H1 (cell line): Measurements from ENCODE around the gene MATR3. TPM values are rescaled to one million over a fixed set of nuclear protein-coding genes. Genes with fewer than 3 reads are reported as not detected.

ENCODE experiments used
- CTCF ChIA-PET: fragments of 300-600 bp; sonication (Branson Sonifier 250); formaldehyde crosslinking; loops from one replicate; lab custom pipeline; 2021; ENCODE audit not compliant: partially characterized antibody; lab: Charles Lee
- POLR2A ChIA-PET: fragments of 300-600 bp; sonication (Branson Sonifier 250); formaldehyde crosslinking; loops from one replicate; lab custom pipeline; 2021; ENCODE audit warnings: inconsistent platforms; ENCODE audit not compliant: partially characterized antibody; lab: Charles Lee
- DNase-seq, 2 experiments: peaks; one replicate each; pipeline versions ENCODE4 v3.0.0 to v3.0.0-alpha.2; 2010 to 2022; ENCODE audit warnings: low spot score in 2 of 2, low read depth in 1 of 2, mixed read lengths in 1 of 2
- FAIRE-seq: peaks from 2 replicates; lab custom pipeline; 2011; peaks lifted over from hg19 to GRCh38; lab: Jason Lieb, UNC
- H2AFZ ChIP-seq: 2 replicates; pipeline ENCODE4 v1.8.1; 2012; ENCODE audit warnings: low read length, inconsistent platforms
- H2AK5ac ChIP-seq: 2 replicates; pipeline ENCODE4 v1.6.1; 2013; ENCODE audit warnings: low read depth, low read length
- H2BK120ac ChIP-seq: replicated peaks from 2 replicates; pipeline ENCODE3; 2013; ENCODE audit warnings: low read depth, low read length, inconsistent platforms
- H2BK12ac ChIP-seq: 2 replicates; pipeline ENCODE4 v1.6.1; 2013; ENCODE audit warnings: low read depth, low read length
- H2BK15ac ChIP-seq: 2 replicates; pipeline ENCODE4 v1.6.1; 2013; ENCODE audit warnings: low read length
- H2BK20ac ChIP-seq: 2 replicates; pipeline ENCODE4 v1.6.1; 2013; ENCODE audit warnings: low read length
- H2BK5ac ChIP-seq: 2 replicates; pipeline ENCODE4 v1.6.1; 2013; ENCODE audit warnings: low read depth, low read length
- H3K14ac ChIP-seq: 2 replicates; pipeline ENCODE4 v1.6.1; 2013; ENCODE audit warnings: inconsistent platforms; ENCODE audit not compliant: insufficient read length
- H3K18ac ChIP-seq: 2 replicates; pipeline ENCODE4 v1.6.1; 2013; ENCODE audit warnings: low read length; ENCODE audit errors: extremely low read depth
- H3K23ac ChIP-seq: 2 replicates; pipeline ENCODE4 v1.6.1; 2013; ENCODE audit warnings: inconsistent platforms; ENCODE audit not compliant: insufficient read length
- H3K23me2 ChIP-seq: 2 replicates; pipeline ENCODE4 v1.6.1; 2013; ENCODE audit warnings: low read depth, low read length
- H3K27ac ChIP-seq: 2 replicates; pipeline ENCODE4 v1.6.1; 2011; ENCODE audit warnings: low read depth, low read length, inconsistent platforms
- H3K27me3 ChIP-seq, 4 experiments: replicated peaks in 1 of 4; 1 replicate in 1 of 4; 2 replicates in 3 of 4; pipeline versions ENCODE4 v1.6.1 to v1.8.1; 2011 to 2013; ENCODE audit warnings: low read length in 3 of 4, mild to moderate bottlenecking in 3 of 4, inconsistent platforms in 2 of 4, mixed read lengths in 2 of 4, moderate library complexity in 1 of 4; ENCODE audit not compliant: control insufficient read depth in 3 of 4, insufficient read depth in 3 of 4; ENCODE audit errors: extremely low read depth in 1 of 4
- H3K36me3 ChIP-seq, 4 experiments: 2 replicates each; pipeline versions ENCODE4 v1.6.1 to v1.8.1; 2011 to 2013; ENCODE audit warnings: mild to moderate bottlenecking in 4 of 4, low read length in 3 of 4, moderate library complexity in 2 of 4, control low read depth in 1 of 4, inconsistent platforms in 1 of 4; ENCODE audit not compliant: insufficient read depth in 4 of 4, control insufficient read depth in 2 of 4
- H3K4ac ChIP-seq: replicated peaks from 2 replicates; pipeline ENCODE3; 2013; ENCODE audit warnings: low read length, low read depth, mixed read lengths, inconsistent platforms; ENCODE audit not compliant: insufficient read length
- H3K4me1 ChIP-seq, 4 experiments: replicated peaks in 1 of 4; 1 replicate in 1 of 4; 2 replicates in 3 of 4; pipeline versions ENCODE4 v1.6.1 to v1.8.1; 2011 to 2013; ENCODE audit warnings: low read length in 3 of 4, inconsistent platforms in 2 of 4, mixed read lengths in 1 of 4; ENCODE audit not compliant: insufficient read depth in 4 of 4, control insufficient read depth in 3 of 4
- H3K4me2 ChIP-seq, 2 experiments: 2 replicates each; pipeline versions ENCODE4 v1.6.1 to v1.8.1; 2011 to 2013; ENCODE audit warnings: low read depth in 2 of 2, low read length in 2 of 2, control low read depth in 1 of 2, inconsistent platforms in 1 of 2, mild to moderate bottlenecking in 1 of 2; ENCODE audit not compliant: insufficient read depth in 1 of 2
- H3K4me3 ChIP-seq, 4 experiments: fragments of 200-600, 300-600 bp in 1 of 4; sonication (generic), shearing (Covaris generic), sonication (Bioruptor Twin) in 1 of 4; 2 replicates each; pipeline versions ENCODE4 v1.5.1 to v1.8.1; 2011 to 2016; ENCODE audit warnings: low read length in 4 of 4, low read depth in 3 of 4, control low read depth in 2 of 4, inconsistent platforms in 2 of 4, mild to moderate bottlenecking in 2 of 4, mixed read lengths in 1 of 4, moderate library complexity in 1 of 4; ENCODE audit not compliant: insufficient read depth in 2 of 4; ENCODE audit errors: extremely low read depth in 1 of 4
- H3K56ac ChIP-seq: replicated peaks from 2 replicates; pipeline ENCODE3; 2013; ENCODE audit warnings: low read depth, mild to moderate bottlenecking, mixed read lengths, low read length, inconsistent platforms; ENCODE audit not compliant: insufficient read length
- H3K79me1 ChIP-seq: 2 replicates; pipeline ENCODE4 v1.6.1; 2013; ENCODE audit warnings: low read depth, low read length, control low read depth
- H3K79me2 ChIP-seq, 2 experiments: 2 replicates each; pipeline versions ENCODE4 v1.6.1 to v1.8.1; 2012 to 2013; ENCODE audit warnings: low read length in 2 of 2, mild to moderate bottlenecking in 2 of 2, inconsistent platforms in 1 of 2; ENCODE audit not compliant: insufficient read depth in 2 of 2, control insufficient read depth in 1 of 2
- H3K9ac ChIP-seq, 4 experiments: replicated peaks in 1 of 4; 1 replicate in 1 of 4; 2 replicates in 3 of 4; pipeline versions ENCODE4 v1.6.1 to v1.8.1; 2011 to 2013; ENCODE audit warnings: low read depth in 3 of 4, low read length in 3 of 4, control low read depth in 2 of 4, mild to moderate bottlenecking in 2 of 4, moderate library complexity in 2 of 4, inconsistent platforms in 1 of 4; ENCODE audit errors: extremely low read depth in 1 of 4
- H3K9me3 ChIP-seq, 2 experiments: 2 replicates each; pipeline versions ENCODE4 v1.6.1 to v1.8.1; 2012 to 2013; ENCODE audit warnings: mild to moderate bottlenecking in 2 of 2, moderate library complexity in 2 of 2, control low read depth in 1 of 2, inconsistent platforms in 1 of 2, low read depth in 1 of 2, low read length in 1 of 2, mixed read lengths in 1 of 2; ENCODE audit not compliant: insufficient read depth in 2 of 2
- H4K20me1 ChIP-seq, 2 experiments: replicated peaks in 1 of 2; 2 replicates each; pipeline versions ENCODE3 to v1.8.1; 2011 to 2013; ENCODE audit warnings: inconsistent platforms in 2 of 2, low read length in 2 of 2, mild to moderate bottlenecking in 1 of 2; ENCODE audit not compliant: insufficient read depth in 2 of 2, control insufficient read depth in 1 of 2
- H4K5ac ChIP-seq: 2 replicates; pipeline ENCODE4 v1.6.1; 2013; ENCODE audit warnings: low read length, low read depth, mixed read lengths, inconsistent platforms; ENCODE audit not compliant: insufficient read length
- H4K8ac ChIP-seq: 2 replicates; pipeline ENCODE4 v1.8.0; 2013; ENCODE audit warnings: mild to moderate bottlenecking, moderate library complexity, low read length, inconsistent platforms; ENCODE audit not compliant: insufficient read depth; ENCODE audit errors: extremely low read depth
- H4K91ac ChIP-seq: replicated peaks from 2 replicates; pipeline ENCODE3; 2013; ENCODE audit warnings: low read length, mixed read lengths, inconsistent platforms; ENCODE audit not compliant: insufficient read length
- ASH2L ChIP-seq: fragments of 200-600, 300-600 bp; sonication (generic); IDR thresholded peaks from one replicate; pipeline ENCODE4 v1.7.1; 2017; ENCODE audit warnings: low read length
- FOSL1 ChIP-seq: IDR thresholded peaks from 2 replicates; pipeline ENCODE4 v1.6.1; 2011; ENCODE audit warnings: mild to moderate bottlenecking, low read depth, low read length, moderate library complexity; ENCODE audit not compliant: insufficient read depth
- GABPA ChIP-seq: IDR thresholded peaks from 2 replicates; pipeline ENCODE4 v1.6.1; 2011; ENCODE audit warnings: mild to moderate bottlenecking, low read length, moderate library complexity, borderline replicate concordance; ENCODE audit not compliant: insufficient read depth
- JUND ChIP-seq: IDR thresholded peaks from 2 replicates; pipeline ENCODE4 v1.6.1; 2011; ENCODE audit warnings: mild to moderate bottlenecking, improper control_type of control experiment, low read length
- PHF8 ChIP-seq: fragments of 200-600 bp; sonication (generic); conservative IDR thresholded peaks from 2 replicates; pipeline ENCODE4 v1.7.1; 2012; ENCODE audit warnings: low read depth, mild to moderate bottlenecking, inconsistent platforms, low read length, moderate library complexity
- POLR2A ChIP-seq, 2 experiments: IDR thresholded peaks; 1 replicate in 1 of 2; 2 replicates in 1 of 2; pipeline ENCODE4 v1.6.1; 2011; ENCODE audit warnings: low read depth in 2 of 2, low read length in 2 of 2, mild to moderate bottlenecking in 2 of 2; ENCODE audit errors: control extremely low read depth in 1 of 2
- RXRA ChIP-seq: IDR thresholded peaks from 2 replicates; pipeline ENCODE4 v1.6.1; 2011; ENCODE audit warnings: low read depth, mild to moderate bottlenecking, low read length, moderate library complexity; ENCODE audit not compliant: insufficient read depth
- TAF1 ChIP-seq: IDR thresholded peaks from 2 replicates; pipeline ENCODE4 v1.6.1; 2011; ENCODE audit warnings: mild to moderate bottlenecking, low read depth, low read length
- WGBS, 2 experiments: shearing (Covaris generic) in 1 of 2; methylation state at CpG; one replicate each; pipeline versions ENCODE4 v1.1.6 to v1.1.7; 2013 to 2015; ENCODE audit warnings: low lambda C conversion rate in 2 of 2, mixed read lengths in 2 of 2, inconsistent platforms in 1 of 2, low coverage in 1 of 2, missing lambda C conversion rate in 1 of 2; ENCODE audit not compliant: insufficient replicate concordance in 2 of 2, insufficient coverage in 1 of 2, insufficient read length in 1 of 2; ENCODE audit errors: extremely low coverage in 1 of 2, missing lambda C conversion rate in 1 of 2; 5-methylcytosine and 5-hydroxymethylcytosine counted together
- polyA plus RNA-seq, 7 experiments: library from polyadenylated mRNA; depleted of rRNA in 3 of 7; stranded (reverse) in 5 of 7; unstranded in 2 of 7; fragments of >200 nt in 5 of 7; fragments of 200-250 nt in 2 of 7; gene quantifications; 1 replicate in 5 of 7; 2 replicates in 1 of 7; 4 replicates in 1 of 7; pipeline versions ENCODE4 v1.2.1 to v1.2.3, GENCODE V29; 2011 to 2013; ENCODE audit warnings: missing spikeins in 2 of 7, mixed read lengths in 2 of 7
- total RNA-seq: library from RNA; stranded (reverse); fragmentation: NEBNext Ultra II Directional; extraction: Animal tissue kit (Norgen Biotek cat#: 25700); gene quantifications from 2 replicates; pipeline ENCODE4 v1.2.1, GENCODE V29; 2021

The MATR3 gene
- total and polyA plus RNA-seq, 2 of the 8 experiments (the other 6 are each of a cell fraction or from before 2014, with no cell fraction given) = 116 to 389 TPM

DNA sequence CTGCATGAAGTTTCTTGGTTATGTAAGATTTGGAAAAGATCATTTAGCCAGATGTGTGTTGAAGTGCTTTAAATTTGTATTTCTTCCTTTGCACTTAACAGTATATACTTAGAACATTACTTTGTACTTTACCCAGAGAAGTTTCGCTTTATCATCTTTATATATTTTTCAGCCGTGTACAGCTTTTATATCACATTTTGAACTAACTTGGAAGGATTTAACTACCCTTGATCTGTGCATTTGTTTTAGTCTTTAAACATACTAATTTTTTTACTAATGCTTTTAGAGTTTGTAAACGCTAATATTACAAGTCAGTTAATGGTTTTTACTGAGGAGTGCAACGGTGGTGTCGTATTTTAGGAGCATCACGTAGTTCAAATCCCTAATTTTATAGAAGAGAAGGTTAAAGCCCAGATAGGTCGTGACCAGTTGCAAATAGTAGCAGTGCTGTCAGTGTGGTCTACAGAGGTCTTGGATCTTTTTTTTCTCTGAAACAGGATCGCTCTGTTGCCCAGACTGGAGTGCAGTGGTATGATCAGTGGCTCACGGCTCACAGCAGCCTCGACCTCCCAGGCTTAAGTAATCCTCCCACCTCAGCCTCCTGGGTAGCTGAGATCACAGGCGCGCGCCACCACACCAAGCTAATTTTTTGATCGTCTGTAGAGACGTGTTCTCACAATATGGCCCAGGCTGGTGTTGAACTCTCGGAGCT is 2.0 kb downstream of the MATR3 start:
- Histone ChIP-seq H3K4me1 (peaks cover 0 to 30% (median 11%) of the 10 kb centered on the region in 4 experiments; a peak in 5 of 7 replicates), H2BK120ac (no peak overlapping the region), H3K14ac (no peak overlapping the region), H3K23ac (no peak overlapping the region), H4K8ac (peak overlapping the region; percentile 57; the same call in 1 of the 2 replicates), H3K27ac (no peak overlapping the region; the same call in 1 of the 2 replicates), H2AFZ (no peak overlapping the region), H3K56ac (no peak overlapping the region), H2BK12ac (no peak overlapping the region), H3K23me2 (peaks cover 2% of the 10 kb centered on the region; the same call in 1 of the 2 replicates), H3K4me3 (peak overlapping the region; percentile 83 to 99 (median 95)), H4K20me1 (peaks cover 24 to 42% of the 10 kb centered on the region in 2 experiments), H3K9ac (peak overlapping the region; percentile 99 to 100 (median 100)), H3K36me3 (0 out of 8 replicates have a peak, but pooled peaks cover 0 to 3% (median 0%) of the 10 kb centered on the region in 4 experiments), H4K91ac (no peak overlapping the region), H2BK15ac (no peak overlapping the region), H2BK5ac (peak overlapping the region; percentile 8; the same call in 1 of the 2 replicates), H3K18ac (no peak overlapping the region), H4K5ac (no peak overlapping the region), H3K4me2 (peak overlapping the region; percentile 49 to 67), H3K27me3 (no peaks in the 10 kb centered on the region), H2AK5ac (no peak overlapping the region), H3K4ac (no peak overlapping the region), H3K79me1 (no peaks in the 10 kb centered on the region), H2BK20ac (no peak overlapping the region), H3K79me2 (peaks cover 65 to 69% of the 10 kb centered on the region in 2 experiments), H3K9me3 (no peaks in the 10 kb centered on the region)
- ChIA-PET CTCF (no interaction called here), POLR2A (interaction anchor here (0.5 to 51.1 kb wide), 10 partner anchors 6 to 1106 kb away, joined by 3 to 1766 read pairs (median 10); partner anchors contain the start of genes ANKHD1, MATR3, PAIP2 and PROB1)
- peak in 1 of 2 experiments; percentile 47 for DNase-seq
- 63% methylated on average over 16 of the region's 16 CpGs; no CpG with 5 or more reads in 1 of the 2 experiments for WGBS, 2 experiments
- no peak for FAIRE-seq
- TF ChIP-seq POLR2A (IDR thresholded peaks at IDR 0.05; ENCODE audit: control extremely low read depth in 1 of 2, low read depth in 2 of 2, low read length in 2 of 2) (peak in 1 of 2 experiments; percentile 69; a peak in 2 of 3 replicates), GABPA (no peak), FOSL1 (no peak), ASH2L (no peak), TAF1 (peak; percentile 58; the same call in 1 of the 2 replicates), RXRA (no peak), JUND (no peak), PHF8 (no peak)
